HG03558 (cell line): ENCODE data around the gene CCER1.
A peak's percentile ranks its signal among the peaks of the same experiment; 100 is the strongest.

ENCODE experiments used
- ATAC-seq: cut with Tn5 transposase; IDR thresholded peaks from one replicate; pipeline ENCODE4 v1.9.1; 2021; ENCODE audit warnings: moderate number of reproducible peaks; ENCODE audit not compliant: unreplicated experiment; ENCODE audit errors: extremely low read depth

The CCER1 gene

DNA sequence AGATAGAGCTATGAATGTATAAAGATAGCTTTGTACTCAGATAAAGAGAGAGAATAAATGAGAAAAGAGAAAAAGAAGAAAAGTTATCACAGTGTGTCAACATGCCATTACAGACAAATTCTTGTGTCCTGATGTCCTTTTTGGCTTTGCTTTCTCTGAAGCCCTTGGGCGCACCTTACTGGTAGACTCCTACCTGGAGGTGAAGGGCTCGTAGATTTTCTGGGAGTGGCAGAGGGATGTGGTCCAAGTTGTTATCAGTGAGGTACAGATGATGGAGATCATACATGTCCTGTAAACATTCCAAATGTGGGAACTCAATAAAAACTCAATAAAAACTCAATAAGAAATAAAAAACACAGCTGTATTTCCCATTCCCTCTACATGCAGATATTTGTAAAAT, 14.9 kb upstream of the CCER1 start:
- no peak for ATAC-seq

DNA sequence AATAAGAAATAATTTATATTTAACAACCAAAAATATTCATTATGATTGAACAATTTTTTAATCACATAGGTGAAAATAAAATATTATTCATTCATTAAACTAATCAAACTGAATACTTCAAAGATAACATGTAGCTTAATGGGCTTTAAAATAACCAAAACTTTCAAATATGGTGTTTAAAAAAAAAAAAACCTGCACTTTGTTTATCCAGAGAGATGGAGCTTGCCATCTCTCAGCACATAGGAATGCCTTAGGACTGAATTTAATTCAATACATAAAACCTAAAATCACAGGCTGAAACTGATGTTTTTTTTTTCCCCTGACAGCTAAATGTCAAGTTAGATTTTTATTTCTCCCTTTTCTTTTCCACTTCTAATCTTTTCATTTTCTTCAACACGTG, 14.4 kb upstream of the CCER1 start:
- no peak for ATAC-seq

DNA sequence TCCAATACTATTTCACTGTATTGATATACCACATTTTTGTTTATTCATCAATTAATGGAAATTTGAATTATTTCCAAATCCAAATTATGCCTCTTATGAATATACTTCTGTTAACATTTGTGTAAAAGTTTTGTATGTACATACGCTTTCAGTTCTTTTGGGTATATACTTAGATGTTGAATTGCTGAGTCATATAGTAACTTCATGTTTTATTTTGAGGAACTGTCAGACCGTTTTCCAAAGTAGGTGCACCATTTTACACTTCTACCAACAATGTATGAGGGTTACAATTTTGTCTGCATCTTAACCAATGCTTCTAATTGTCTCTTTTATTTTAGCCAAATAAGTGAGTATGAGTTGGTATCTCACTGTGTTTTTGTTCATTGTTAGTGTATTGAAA, 10.2 kb upstream of the CCER1 start:
- no peak for ATAC-seq

DNA sequence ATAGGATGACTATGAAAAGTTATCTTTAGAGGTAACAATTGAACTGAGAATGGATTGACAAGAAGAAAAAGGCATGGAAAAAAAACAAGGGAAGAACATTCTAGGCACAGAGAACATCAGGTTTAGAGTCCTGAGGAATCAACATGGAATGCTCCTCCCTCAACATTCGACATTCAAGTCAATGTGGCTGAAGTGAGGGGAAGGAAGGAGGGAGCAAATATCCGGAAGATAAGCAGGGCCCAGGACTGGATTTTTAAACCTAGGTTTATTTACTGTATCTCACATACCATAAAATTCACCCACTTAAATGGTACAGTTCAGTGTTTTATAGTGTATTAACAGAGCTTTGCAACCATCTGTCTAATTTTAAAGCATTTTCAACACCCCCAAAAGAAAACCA, 9.6 kb upstream of the CCER1 start:
- ATAC-seq: no peak

DNA sequence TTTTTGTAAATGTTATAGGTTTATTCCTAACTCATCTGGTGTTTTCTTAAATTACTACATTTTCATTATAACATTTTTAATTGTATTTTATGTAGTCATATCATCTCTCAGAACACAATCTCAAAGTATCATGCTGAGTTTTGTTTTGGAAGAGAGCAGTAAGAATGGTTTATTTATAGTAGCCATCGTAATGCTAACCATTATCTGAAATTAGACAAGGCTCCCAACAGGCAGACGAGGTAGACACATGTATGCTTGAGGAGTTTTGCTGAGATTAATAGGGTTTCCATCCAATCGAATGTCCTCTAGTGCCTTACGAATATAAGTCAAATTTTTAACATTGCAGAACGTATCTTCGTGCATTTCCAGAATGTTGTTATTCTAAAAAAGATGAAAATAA, 9.0 kb upstream of the CCER1 start:
- no peak for ATAC-seq

DNA sequence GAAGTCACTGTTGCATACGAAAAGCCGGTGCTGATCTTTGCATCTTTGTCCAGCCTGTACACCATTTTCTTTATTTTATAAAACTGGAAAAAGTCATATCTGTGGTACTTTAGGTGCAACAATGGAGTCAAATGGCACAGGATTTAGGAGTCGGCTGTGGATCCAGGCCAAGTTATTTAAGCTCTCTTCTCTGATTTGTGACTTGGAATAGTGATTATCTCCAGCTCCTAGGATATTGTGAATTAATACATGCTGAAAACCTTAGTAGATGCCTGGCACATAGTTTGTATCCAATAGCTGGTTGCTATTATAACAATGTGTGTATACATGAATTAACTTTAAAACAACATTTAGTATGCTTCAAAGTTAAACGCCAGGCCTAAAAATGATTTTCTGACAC, 6.2 kb upstream of the CCER1 start:
- no peak for ATAC-seq

DNA sequence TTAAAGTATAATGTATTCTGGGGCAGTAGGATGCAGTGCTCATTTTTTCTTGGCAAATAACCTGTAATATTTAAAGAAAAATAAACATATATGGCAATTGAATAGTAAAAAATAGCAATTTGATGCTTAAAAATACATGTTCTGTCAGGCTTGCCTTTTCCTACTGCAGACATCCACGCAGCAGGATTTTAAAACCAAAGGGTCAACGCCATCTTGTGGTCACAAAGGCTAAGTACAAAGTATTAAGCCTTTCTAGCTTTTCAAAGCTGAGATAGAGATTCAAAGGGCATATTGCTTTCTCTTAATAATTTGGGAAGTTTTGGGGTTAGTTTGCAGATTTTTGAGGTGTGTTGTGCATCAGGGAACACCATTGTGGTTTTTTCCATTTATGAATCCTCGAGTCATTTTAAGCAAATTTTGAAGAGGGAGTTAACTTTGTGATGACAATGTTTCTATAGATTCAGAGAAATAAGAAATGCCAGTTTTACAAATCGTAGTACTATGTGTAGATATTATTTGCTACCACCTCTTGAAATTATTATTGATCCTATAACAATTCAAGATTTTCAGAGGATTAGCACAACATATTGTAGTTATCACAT, 4.7 kb upstream of the CCER1 start:
- ATAC-seq: peak; percentile 68

DNA sequence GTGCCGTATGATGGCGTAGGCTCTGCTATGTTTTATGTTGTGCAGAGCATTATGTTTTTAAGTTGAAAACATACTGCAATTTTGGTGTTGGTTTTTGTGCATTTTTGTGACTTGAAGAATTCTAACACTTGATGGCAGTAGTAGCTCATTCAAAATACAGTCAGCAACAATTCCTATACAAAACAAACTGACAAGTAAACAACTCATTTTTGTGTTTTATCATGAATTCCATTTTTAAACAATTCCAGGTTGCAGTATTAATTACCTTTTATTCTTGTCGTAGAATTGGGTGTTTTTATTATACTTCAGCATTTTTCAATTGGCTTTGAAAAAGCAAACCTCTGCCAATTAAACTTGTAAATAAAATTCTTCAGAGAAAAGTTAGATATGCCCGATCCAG, 4.1 kb upstream of the CCER1 start:
- no peak for ATAC-seq

DNA sequence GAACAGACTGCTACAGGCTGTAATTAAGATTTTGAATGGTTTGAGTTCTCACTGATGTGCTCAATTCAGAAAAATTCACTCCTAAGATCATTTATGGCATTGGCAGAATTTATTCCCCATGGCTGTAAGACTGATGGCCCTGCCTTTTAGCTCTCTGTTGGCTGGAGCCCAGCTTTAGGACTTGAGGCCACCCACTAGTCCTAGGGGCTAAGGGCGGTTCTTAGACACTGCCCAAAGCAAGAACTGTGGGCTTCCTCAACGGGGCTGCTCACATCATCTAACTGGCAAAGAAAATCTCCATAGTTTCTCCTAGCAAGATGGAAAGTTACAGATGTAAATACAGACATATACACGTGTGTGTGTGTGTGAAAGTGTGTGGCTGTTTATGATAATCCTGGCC, 3.4 kb upstream of the CCER1 start:
- no peak for ATAC-seq

DNA sequence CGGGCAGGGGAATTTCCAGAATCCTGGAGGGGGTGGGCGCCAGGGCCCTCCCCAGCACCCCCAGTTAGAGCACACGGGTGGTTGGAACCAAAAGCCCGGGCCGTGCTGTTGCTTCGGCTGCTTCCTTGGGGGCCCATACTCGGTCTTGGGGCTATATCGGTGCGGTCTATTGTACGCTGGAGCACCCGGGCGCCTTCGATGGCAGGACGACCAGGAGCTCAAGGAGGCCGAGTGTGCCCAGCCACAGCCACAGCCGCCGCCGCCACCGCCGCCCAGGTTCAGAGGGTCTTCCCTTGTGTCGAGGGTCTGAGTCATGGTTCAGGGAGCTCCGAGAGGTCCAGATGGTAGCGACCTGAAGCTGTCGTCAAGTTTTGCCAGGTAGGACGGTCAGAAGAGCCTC, 548 bp downstream of the CCER1 start:
- no peak for ATAC-seq

DNA sequence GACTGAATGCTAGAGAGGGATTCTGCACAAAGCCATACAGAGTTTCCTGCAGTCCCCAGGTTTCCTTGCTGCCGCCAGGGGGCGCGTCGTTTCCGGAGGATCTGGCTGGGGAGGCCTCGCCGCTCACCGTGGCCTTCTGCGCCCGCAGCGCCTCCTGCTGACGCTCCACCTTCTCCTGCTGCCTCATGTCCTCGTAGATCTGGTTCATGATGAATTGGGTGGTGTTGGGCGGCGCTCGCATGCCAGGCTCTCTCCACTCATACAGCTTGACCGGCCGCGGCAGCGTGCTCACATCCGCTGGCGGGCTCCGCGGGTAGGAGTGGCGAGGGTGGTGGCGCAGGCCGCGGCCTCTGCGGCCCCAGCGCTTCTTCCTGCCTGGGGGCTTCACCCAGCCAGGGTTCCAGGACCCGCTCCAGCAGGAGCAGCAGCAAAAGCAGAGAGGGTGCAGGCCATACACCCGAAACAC, 987 bp downstream of the CCER1 start:
- no peak for ATAC-seq

DNA sequence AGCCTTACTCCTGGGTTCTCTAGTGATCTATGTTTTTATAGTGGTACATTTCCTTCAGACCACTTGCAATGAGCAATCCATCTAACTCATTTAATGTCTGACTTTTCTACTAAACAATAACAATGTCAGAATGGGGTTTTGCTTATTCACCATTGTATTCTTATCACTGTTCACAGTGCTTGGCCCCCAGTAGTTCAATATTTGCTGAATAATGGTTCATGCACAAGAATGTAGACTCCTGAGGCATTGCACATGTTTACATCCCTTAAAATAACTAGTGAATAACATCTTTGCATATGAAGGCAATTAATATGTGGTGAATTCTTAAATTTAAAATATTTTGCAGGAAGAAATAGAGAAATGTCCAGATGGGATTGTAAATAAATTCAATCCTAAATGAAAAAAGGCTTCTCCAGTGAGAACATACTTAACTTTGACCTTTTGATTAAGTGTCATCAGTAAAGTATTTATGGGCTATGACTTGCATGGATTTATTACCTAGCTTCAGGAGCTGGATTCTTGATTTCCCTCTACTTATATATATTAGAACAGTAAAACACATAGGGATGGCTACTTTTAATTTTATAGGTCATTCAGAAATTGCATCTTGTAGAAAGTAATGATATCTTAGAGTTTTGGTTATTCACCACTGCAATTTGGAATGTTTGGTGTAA, 3.4 kb downstream of the CCER1 start:
- ATAC-seq: no peak

DNA sequence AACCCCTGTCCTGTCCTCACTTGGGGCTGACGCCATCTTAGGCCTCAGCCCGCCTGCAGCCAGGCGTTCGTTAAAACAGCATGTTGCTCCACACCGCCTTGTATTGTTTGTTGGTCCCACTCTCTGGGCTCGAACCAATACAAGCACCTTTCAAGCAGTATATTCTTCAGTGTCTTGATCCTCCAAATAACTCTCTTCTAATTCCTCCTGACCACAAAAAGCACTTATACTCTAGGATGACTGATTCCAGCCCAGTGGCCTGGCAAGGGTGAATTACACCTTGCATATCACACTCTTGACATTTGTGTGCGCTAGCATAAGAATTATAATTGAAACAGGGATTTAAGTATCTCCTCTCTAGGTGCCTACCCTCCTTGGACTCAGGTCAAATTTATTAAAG, 7.1 kb downstream of the CCER1 start:
- no peak for ATAC-seq

DNA sequence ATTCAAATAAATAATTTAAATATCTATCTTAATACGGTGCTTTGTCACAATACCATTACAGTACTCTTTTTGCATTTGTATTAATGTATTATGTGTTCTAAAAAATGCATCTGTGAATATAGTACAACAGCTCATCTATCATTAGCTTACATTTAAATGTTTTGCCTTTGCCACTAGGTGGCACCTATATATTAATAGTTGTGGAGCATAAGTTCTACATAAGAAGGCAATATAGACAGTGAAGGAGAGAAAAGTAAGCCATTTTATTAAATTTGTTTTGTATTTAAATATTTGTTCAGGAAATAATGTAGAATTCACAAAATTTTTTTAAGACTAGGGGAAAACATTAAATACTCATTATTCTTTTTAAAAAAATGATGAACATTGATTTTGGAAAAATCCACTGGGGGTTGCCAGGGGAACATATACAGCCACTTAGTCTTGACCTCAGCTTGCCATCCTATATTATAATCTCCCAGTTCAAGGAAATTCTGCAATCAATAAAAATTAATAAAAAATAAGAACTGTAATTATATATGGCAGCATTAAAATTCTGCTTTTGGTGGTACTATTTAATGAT, 9.8 kb downstream of the CCER1 start:
- no peak for ATAC-seq

DNA sequence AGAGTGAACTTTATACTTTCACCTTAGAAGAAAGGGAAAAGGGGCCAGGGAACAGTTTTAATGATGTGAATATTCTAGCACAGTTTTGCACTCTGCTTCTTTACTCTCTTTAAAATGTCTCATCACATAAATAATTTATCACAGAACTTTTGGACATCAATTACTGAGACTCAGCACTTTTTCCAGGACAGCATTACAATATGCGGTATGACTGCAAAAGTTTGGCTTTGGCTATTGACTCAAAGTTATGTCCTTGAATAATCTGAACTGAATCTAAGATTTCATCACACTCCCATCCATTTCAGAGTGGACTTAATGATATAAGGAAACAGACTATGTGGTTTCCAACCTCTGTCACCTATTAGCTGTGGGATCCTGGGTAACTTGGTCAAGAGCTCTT, 11.7 kb downstream of the CCER1 start:
- ATAC-seq: no peak

DNA sequence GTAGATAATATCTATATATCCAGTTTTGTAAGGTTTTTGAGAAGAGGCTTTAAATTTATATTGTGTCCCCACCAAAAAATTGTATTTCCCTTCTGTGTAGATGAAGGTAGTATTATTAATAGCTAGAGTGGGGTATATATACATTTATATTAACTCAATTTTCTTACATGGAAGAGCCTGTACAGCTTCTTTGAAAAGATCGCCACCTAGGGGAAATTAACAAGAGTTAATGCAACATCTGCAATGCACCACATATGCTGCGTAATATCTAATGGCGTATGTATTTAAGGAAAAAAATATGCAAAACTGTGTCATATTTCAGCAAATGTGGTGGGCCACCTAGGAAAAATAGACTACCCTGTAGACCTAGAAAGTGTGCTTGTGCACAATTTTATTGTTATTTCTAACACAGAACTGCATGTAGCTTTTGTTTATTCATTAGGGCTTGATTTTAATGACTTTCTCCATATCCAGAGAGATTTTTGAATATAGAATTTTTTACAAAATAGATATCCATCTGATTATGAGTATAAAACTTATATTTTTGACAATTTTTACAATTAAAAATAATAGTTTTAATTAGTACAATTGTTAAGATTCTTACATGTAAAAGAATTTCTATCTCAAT, 14.0 kb downstream of the CCER1 start:
- peak; percentile 90 for ATAC-seq

DNA sequence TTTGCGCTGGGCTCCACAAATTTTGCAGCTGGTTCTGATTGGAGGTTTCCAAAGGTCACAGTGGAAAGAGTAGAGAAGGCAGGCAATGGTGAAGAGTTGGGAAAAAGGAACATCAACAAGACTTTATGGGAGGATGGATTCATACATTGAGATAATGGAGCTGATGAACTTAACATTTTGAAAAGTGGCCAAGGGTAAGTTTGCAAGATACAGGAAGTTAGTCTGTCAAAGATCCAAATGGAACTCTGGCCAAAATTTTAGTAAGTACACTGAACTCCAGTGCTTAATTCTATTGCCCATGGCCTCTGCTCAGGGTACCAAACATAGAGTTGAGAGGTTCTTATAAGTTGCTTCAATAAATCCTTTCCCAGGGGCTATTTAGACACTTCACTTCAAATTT, 15.6 kb downstream of the CCER1 start:
- no peak for ATAC-seq

DNA sequence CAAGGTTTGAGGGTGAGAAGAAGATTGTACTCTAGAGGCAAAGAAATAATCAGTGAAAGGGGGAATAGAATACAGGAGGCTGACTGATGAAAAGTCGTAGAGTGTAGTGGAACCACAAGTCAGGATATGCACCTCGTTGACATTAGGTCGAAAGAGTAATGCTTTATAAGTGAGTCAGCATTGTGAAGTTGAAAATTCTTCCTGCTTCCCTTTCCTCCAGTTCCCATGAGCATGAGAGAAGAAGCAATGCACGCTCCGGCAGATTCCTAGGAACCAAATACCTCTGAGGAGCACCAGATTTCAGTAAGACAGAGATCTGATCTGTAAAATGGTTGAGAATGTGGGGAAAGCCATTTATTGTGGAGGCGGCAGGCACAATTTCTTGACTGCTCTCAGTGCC, 16.5 kb downstream of the CCER1 start:
- ATAC-seq: no peak

DNA sequence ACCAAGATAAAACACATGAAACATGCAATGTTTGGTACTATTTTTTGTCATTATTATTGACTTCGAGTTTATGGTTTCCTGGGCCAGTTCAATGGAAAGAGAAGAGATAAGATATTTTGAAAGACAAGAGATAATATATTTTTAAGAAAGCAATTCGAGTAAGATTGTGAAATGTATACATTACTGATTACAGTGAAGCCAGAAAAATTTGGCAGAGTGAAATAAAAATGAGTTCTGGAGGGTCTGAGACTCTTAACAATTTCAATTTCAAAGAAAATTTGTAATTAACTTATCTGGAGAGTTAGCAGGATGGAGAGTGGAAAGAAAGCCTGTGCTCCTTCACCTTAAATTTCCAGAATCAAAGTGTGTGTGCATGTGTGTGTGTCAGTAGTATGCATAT, 17.3 kb downstream of the CCER1 start:
- no peak for ATAC-seq

DNA sequence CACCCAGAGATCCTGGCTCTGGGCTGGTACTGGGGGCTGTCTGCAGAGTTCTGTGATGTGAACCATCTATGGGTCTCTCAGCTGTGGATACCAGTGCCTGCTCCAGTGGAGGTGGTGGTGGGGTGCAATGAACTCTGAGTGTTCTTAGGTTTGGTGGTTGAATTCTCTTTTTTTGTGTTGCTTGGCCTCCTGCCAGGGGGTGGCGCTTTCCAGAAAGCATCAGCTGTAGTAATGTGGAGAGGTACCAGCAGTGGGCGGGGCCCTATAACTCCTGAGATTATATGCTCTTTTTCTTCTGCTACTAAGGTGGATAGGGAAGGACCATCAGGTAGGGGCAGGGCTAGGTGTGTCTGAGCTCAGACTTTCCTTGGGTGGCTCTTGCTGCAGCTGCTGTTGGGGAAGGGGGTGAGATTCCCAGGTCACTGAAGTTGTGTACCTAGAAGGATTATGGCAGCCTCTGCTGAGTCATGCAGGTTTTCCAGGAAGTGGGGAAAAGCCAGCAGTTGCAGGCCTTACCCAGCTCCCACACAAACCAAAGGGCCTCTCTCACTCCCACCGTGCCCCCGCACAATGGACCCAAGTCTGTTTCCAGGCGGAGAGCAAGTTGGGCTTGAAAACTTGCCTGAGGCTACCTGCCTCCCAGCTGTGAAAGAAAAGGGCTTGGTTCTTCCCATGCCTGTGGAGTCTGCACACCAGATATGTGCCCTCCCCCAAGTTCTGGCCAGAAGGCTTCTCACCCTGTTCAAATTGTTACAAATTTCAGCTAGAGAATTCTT, 18.6 kb downstream of the CCER1 start:
- ATAC-seq: no peak

DNA sequence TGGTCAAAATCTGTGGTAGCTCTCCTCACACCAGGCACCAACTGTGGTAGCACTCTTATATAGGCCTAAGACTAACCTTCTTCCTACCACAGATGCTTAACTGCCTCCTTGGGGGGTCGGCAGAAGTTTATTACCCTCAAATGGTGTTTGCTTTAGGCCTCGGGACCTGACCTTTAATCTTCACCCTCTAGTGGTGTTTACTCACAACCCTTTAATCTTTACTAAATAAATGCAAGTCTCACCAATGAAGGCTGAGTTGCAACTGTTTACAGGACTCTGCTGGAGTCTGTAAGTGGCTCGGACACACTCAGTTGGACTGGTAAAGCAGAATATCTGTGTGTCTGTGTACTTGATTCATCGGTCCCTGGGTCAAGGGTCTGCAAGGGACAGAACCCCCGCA, 29.4 kb downstream of the CCER1 start:
- ATAC-seq: no peak
